GM12891 (cell line): ENCODE data around the gene MIER2.

Source experiments
- POLR2A ChIP-seq: IDR thresholded peaks from 2 replicates; pipeline ENCODE4 v1.6.1; 2011; ENCODE audit warnings: low read depth, low read length, control low read depth
- POLR2AphosphoS5 ChIP-seq: IDR thresholded peaks from 2 replicates; pipeline ENCODE4 v1.6.1; 2011; ENCODE audit warnings: low read depth, low read length, control low read depth

- TF ChIP-seq POLR2AphosphoS5 (no peak), POLR2A (no peak)
These were observed 45.3 kb upstream of the MIER2 start for GRCh38 chr19:389935-390289.
